SK-N-SH treated with all-trans-retinoic acid at 6 μM for 48 hours (cell line): ENCODE data around the gene CDH4.

Experiments used
- ESRRG ChIP-seq: fragments of 250-450 bp; sonication (Bioruptor Pico); IDR thresholded peaks from 2 replicates; pipeline ENCODE4 v1.6.1; 2021; ENCODE audit warnings: mild to moderate bottlenecking
- GLIS3 ChIP-seq: fragments of 250-450 bp; sonication (Bioruptor Pico); IDR thresholded peaks from 2 replicates; pipeline ENCODE4 v1.5.0; 2020; ENCODE audit warnings: mild to moderate bottlenecking, moderate library complexity
- PPARA ChIP-seq: fragments of 250-450 bp; sonication (Bioruptor Pico); IDR thresholded peaks from 2 replicates; pipeline ENCODE4 v1.5.0; 2020; ENCODE audit warnings: mild to moderate bottlenecking, borderline replicate concordance
- RARB ChIP-seq: fragments of 250-450 bp; sonication (Bioruptor Pico); IDR thresholded peaks from 2 replicates; pipeline ENCODE4 v1.8.0; 2021; ENCODE audit warnings: mild to moderate bottlenecking, moderate library complexity
- TCF4 ChIP-seq: fragments of 250-450 bp; sonication (Bioruptor Pico); IDR thresholded peaks from 2 replicates; pipeline ENCODE4 v1.8.0; 2021; ENCODE audit warnings: mild to moderate bottlenecking, moderate library complexity, borderline replicate concordance
- ZC3H10 ChIP-seq: fragments of 250-450 bp; sonication (Bioruptor Pico); IDR thresholded peaks from 2 replicates; pipeline ENCODE4 v1.5.1; 2021; ENCODE audit warnings: mild to moderate bottlenecking, moderate library complexity
- ZFP3 ChIP-seq: fragments of 250-450 bp; sonication (Bioruptor Pico); IDR thresholded peaks from 2 replicates; pipeline ENCODE4 v1.5.0; 2020; ENCODE audit warnings: mild to moderate bottlenecking, moderate library complexity
- ZFP30 ChIP-seq: fragments of 450-650 bp; formaldehyde crosslinking; IDR thresholded peaks from 2 replicates; pipeline ENCODE4 v1.5.0; 2022; ENCODE audit warnings: mild to moderate bottlenecking, moderate library complexity
- ZNF565 ChIP-seq: fragments of 450-650 bp; formaldehyde crosslinking; conservative IDR thresholded peaks from 2 replicates; pipeline ENCODE4 v1.5.0; 2020; ENCODE audit warnings: low read depth, mild to moderate bottlenecking, moderate library complexity
- ZNF70 ChIP-seq: fragments of 450-650 bp; formaldehyde crosslinking; IDR thresholded peaks from 2 replicates; pipeline ENCODE4 v1.5.0; 2020; ENCODE audit warnings: mild to moderate bottlenecking, moderate library complexity
- ZNF8 ChIP-seq: fragments of 450-650 bp; formaldehyde crosslinking; IDR thresholded peaks from 2 replicates; pipeline ENCODE4 v1.5.0; 2020; ENCODE audit warnings: mild to moderate bottlenecking, moderate library complexity
- TF ChIP-seq, protein P1 (sequence below): fragments of 250-450 bp; sonication (Bioruptor Pico); IDR thresholded peaks from 2 replicates; pipeline ENCODE4 v1.5.1; 2021; ENCODE audit warnings: mild to moderate bottlenecking, moderate library complexity
- TF ChIP-seq, protein P2 (sequence below): fragments of 250-450 bp; sonication (Bioruptor Pico); IDR thresholded peaks from 2 replicates; pipeline ENCODE4 v1.8.0; 2020; ENCODE audit warnings: mild to moderate bottlenecking, moderate library complexity, borderline replicate concordance
- TF ChIP-seq, protein P3 (sequence below): fragments of 250-450 bp; sonication (Bioruptor Pico); IDR thresholded peaks from 2 replicates; pipeline ENCODE4 v1.5.0; 2020; ENCODE audit warnings: mild to moderate bottlenecking, moderate library complexity

DNA sequence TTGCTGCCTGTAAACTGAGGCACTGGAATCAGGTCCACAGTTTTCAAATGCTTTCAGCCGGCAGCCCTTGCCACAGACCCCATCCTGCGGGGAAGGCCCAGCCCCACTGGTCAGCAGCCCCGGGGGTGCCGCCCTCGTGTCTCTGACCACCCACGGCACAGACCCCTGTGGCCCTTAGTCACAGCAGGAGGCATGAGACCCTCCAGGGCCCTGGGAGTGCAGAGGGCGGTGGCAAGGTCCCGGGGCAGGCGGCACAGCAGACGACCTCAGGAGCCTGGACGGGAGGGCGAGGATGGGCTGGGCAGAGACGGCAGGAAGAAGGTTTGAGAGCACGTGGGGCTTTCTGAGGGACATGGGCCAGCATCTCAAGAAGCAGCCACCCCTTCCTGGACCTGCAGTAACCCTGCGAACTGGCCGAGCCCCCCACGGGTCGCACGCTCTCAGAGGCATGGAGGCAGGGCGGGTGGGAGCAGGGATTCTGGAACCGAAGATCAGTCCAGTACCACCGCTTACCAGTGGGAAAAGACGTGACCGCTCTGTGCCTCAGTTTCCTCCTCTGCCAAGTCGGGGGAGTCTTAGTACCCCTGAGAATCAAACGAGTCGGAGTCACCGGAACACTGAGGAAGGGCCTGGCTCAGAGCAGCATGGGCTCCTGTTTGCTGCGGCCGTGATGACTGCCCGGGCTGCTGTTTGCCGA is 672.9 kb downstream of the CDH4 start:
- TF ChIP-seq PPARA: no peak
- no peak for TF ChIP-seq ESRRG (CRISPR knock-in tag)
- TF ChIP-seq, protein P1, sequence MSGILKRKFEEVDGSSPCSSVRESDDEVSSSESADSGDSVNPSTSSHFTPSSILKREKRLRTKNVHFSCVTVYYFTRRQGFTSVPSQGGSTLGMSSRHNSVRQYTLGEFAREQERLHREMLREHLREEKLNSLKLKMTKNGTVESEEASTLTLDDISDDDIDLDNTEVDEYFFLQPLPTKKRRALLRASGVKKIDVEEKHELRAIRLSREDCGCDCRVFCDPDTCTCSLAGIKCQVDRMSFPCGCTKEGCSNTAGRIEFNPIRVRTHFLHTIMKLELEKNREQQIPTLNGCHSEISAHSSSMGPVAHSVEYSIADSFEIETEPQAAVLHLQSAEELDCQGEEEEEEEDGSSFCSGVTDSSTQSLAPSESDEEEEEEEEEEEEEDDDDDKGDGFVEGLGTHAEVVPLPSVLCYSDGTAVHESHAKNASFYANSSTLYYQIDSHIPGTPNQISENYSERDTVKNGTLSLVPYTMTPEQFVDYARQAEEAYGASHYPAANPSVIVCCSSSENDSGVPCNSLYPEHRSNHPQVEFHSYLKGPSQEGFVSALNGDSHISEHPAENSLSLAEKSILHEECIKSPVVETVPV (CRISPR knock-in tag): no peak
- TF ChIP-seq GLIS3 (CRISPR knock-in tag): no peak
- no peak for TF ChIP-seq ZFP3 (CRISPR knock-in tag)
- no peak for TF ChIP-seq ZNF70 (CRISPR knock-in tag)
- TF ChIP-seq TCF4: no peak
- TF ChIP-seq RARB (CRISPR knock-in tag): no peak
- TF ChIP-seq, protein P2, sequence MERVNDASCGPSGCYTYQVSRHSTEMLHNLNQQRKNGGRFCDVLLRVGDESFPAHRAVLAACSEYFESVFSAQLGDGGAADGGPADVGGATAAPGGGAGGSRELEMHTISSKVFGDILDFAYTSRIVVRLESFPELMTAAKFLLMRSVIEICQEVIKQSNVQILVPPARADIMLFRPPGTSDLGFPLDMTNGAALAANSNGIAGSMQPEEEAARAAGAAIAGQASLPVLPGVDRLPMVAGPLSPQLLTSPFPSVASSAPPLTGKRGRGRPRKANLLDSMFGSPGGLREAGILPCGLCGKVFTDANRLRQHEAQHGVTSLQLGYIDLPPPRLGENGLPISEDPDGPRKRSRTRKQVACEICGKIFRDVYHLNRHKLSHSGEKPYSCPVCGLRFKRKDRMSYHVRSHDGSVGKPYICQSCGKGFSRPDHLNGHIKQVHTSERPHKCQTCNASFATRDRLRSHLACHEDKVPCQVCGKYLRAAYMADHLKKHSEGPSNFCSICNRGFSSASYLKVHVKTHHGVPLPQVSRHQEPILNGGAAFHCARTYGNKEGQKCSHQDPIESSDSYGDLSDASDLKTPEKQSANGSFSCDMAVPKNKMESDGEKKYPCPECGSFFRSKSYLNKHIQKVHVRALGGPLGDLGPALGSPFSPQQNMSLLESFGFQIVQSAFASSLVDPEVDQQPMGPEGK (CRISPR knock-in tag): no peak
- TF ChIP-seq ZFP30 (CRISPR knock-in tag): no peak
- no peak for TF ChIP-seq ZNF8 (CRISPR knock-in tag)
- TF ChIP-seq, protein P3, sequence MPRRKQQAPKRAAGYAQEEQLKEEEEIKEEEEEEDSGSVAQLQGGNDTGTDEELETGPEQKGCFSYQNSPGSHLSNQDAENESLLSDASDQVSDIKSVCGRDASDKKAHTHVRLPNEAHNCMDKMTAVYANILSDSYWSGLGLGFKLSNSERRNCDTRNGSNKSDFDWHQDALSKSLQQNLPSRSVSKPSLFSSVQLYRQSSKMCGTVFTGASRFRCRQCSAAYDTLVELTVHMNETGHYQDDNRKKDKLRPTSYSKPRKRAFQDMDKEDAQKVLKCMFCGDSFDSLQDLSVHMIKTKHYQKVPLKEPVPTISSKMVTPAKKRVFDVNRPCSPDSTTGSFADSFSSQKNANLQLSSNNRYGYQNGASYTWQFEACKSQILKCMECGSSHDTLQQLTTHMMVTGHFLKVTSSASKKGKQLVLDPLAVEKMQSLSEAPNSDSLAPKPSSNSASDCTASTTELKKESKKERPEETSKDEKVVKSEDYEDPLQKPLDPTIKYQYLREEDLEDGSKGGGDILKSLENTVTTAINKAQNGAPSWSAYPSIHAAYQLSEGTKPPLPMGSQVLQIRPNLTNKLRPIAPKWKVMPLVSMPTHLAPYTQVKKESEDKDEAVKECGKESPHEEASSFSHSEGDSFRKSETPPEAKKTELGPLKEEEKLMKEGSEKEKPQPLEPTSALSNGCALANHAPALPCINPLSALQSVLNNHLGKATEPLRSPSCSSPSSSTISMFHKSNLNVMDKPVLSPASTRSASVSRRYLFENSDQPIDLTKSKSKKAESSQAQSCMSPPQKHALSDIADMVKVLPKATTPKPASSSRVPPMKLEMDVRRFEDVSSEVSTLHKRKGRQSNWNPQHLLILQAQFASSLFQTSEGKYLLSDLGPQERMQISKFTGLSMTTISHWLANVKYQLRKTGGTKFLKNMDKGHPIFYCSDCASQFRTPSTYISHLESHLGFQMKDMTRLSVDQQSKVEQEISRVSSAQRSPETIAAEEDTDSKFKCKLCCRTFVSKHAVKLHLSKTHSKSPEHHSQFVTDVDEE (CRISPR knock-in tag): no peak
- TF ChIP-seq ZC3H10 (CRISPR knock-in tag): no peak
- TF ChIP-seq ZNF565: no peak
